ENCODE data around the gene RANBP3L. TPM values are rescaled to one million over a fixed set of nuclear protein-coding genes. Genes with fewer than 3 reads are reported as not detected.

Gene RANBP3L
- polyA plus RNA-seq, 3 donors, result 5.5 to 9.0 (median 5.6) TPM

GRCh38 chr5:36246036-36246800, 55.5 kb downstream of the RANBP3L start:
- no peak for DNase-seq

GRCh38 chr5:36244076-36244475, 57.6 kb downstream of the RANBP3L start:
- no peak for DNase-seq

GRCh38 chr5:36243653-36244052, 58.0 kb downstream of the RANBP3L start:
- DNase-seq, result no peak

- DNase-seq, result peak; percentile 16
These were observed 58.9 kb downstream of the RANBP3L start for GRCh38 chr5:36242534-36243485.

- peak; percentile 98 for DNase-seq
These were observed 59.8 kb downstream of the RANBP3L start, which contains the start of gene NADK2 for GRCh38 chr5:36241631-36242533. TSS of gene NADK2 (minus strand) at chr5:36241925. CDS start at chr5:36241798, 127 bp downstream.

GRCh38 chr5:36240779-36241630, 60.7 kb downstream of the RANBP3L start:
- peak; percentile 70 for DNase-seq

- DNase-seq, result no peak
These were observed 62.1 kb downstream of the RANBP3L start for GRCh38 chr5:36239370-36240293.

GRCh38 chr5:36238502-36239295, 63.0 kb downstream of the RANBP3L start:
- no peak for DNase-seq

- no peak for DNase-seq
These were observed 64.0 kb downstream of the RANBP3L start for GRCh38 chr5:36237751-36238150.

- DNase-seq, result no peak
These were observed 64.9 kb downstream of the RANBP3L start for GRCh38 chr5:36236801-36237200.

GRCh38 chr5:36232533-36232932, 69.2 kb downstream of the RANBP3L start:
- DNase-seq, result no peak

- no peak for DNase-seq
These were observed 71.4 kb downstream of the RANBP3L start for GRCh38 chr5:36230151-36230790.

GRCh38 chr5:36228505-36228904, 73.2 kb downstream of the RANBP3L start:
- DNase-seq, result no peak

GRCh38 chr5:36227046-36227445, 74.7 kb downstream of the RANBP3L start:
- DNase-seq, result no peak

- DNase-seq, result no peak
These were observed 79.1 kb downstream of the RANBP3L start for GRCh38 chr5:36222620-36223019.

GRCh38 chr5:36217988-36218387, 83.7 kb downstream of the RANBP3L start:
- DNase-seq, result no peak

GRCh38 chr5:36217567-36217966, 84.1 kb downstream of the RANBP3L start:
- no peak for DNase-seq

GRCh38 chr5:36215910-36216309, 85.8 kb downstream of the RANBP3L start:
- no peak for DNase-seq

Measured in renal pelvis (tissue), 4 donors.